RWPE2 (cell line): ENCODE measurements around the gene MAML1.
A peak's percentile ranks its signal among the peaks of the same experiment; 100 is the strongest.
"Not testable (repeated sequence)": the region's sequence is repeated elsewhere in the genome, so short reads cannot be mapped to it uniquely, and the experiment has no call there.

Source experiments
- ATAC-seq: fragments of 200-7000 bp; cut with Tn5 transposase; 3 replicates; pipeline ENCODE4 v1.9.1; 2021; ENCODE audit warnings: low read depth
- DNase-seq: peaks from one replicate; pipeline ENCODE4 v3.0.0-alpha.2; 2020; ENCODE audit warnings: low spot score
- H3K27ac ChIP-seq: fragments of 450-650 bp; 2 replicates; pipeline ENCODE4 v1.5.1; 2017; ENCODE audit warnings: mild to moderate bottlenecking; ENCODE audit not compliant: poor library complexity, severe bottlenecking
- H3K27me3 ChIP-seq: fragments of 250-450 bp; sonication (Bioruptor Pico); 2 replicates; pipeline ENCODE4 v1.5.1; 2021; ENCODE audit warnings: mild to moderate bottlenecking, moderate library complexity; ENCODE audit not compliant: insufficient read depth, poor library complexity, severe bottlenecking
- H3K36me3 ChIP-seq: fragments of 250-450 bp; sonication (Bioruptor Pico); 2 replicates; pipeline ENCODE4 v1.5.1; 2020; ENCODE audit warnings: low read depth, mild to moderate bottlenecking, moderate library complexity
- H3K4me1 ChIP-seq: fragments of 250-450 bp; sonication (Bioruptor Pico); 2 replicates; pipeline ENCODE4 v1.5.1; 2021; ENCODE audit warnings: mild to moderate bottlenecking, moderate library complexity; ENCODE audit not compliant: insufficient read depth, poor library complexity, severe bottlenecking
- H3K4me3 ChIP-seq: fragments of 250-450 bp; sonication (Bioruptor Pico); 2 replicates; pipeline ENCODE4 v1.5.1; 2021; ENCODE audit warnings: mild to moderate bottlenecking, moderate library complexity; ENCODE audit not compliant: severe bottlenecking
- H3K9me3 ChIP-seq: fragments of 250-450 bp; sonication (Bioruptor Pico); 2 replicates; pipeline ENCODE4 v1.5.1; 2021; ENCODE audit warnings: mild to moderate bottlenecking, moderate library complexity; ENCODE audit not compliant: severe bottlenecking
- CTCF ChIP-seq: fragments of 450-650 bp; IDR thresholded peaks from one replicate; pipeline ENCODE4 v1.5.1; 2017; ENCODE audit warnings: mild to moderate bottlenecking, moderate library complexity; ENCODE audit not compliant: poor library complexity, severe bottlenecking

MAML1 gene

DNA sequence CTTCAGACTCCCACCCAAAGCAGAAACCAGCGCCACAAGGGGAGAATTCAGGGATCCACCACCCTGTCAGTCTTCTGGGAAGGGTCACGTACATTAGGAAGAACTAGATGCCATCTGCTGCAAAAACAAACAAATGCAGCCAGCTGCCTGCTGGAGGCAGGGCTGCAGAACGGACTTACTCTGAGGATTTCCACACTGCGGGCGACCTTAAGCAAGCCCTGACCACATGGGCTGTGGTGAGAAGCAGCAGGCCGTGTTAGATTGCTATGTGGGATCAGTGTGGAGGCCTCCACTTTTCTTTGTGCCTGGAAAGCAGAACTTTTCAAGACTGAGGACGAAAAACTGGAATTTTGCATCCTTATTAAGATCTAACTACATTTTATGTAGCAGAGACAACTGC is 47.7 kb downstream of the MAML1 start:
- peaks cover 25% of the 10 kb centered on the region for H3K36me3 ChIP-seq
- no peak for ATAC-seq

GRCh38 chr5:179781846-179782245 is 49.2 kb downstream of the MAML1 start:
- H3K27me3 ChIP-seq, result no peaks in the 10 kb centered on the region
- no peak for TF ChIP-seq CTCF
- H3K4me1 ChIP-seq, result no peaks in the 10 kb centered on the region
- ATAC-seq (peak; percentile 11; the same call in 1 of the 3 replicates), DNase-seq (no peak)
- H3K9me3 ChIP-seq, result no peaks in the 10 kb centered on the region
- H3K4me3 ChIP-seq, result no peak overlapping the region
- H3K36me3 ChIP-seq, result peaks cover 10% of the 10 kb centered on the region; the same call in 1 of the 2 replicates
- H3K27ac ChIP-seq, result no peak overlapping the region

More for the DNA sequence above, 47.7 kb downstream of the MAML1 start:
- no peaks in the 10 kb centered on the region for H3K9me3 ChIP-seq
- TF ChIP-seq CTCF, result no peak
- no peaks in the 10 kb centered on the region for H3K4me1 ChIP-seq
- H3K27me3 ChIP-seq, result no peaks in the 10 kb centered on the region
- DNase-seq, result no peak
- H3K4me3 ChIP-seq, result no peak overlapping the region
- no peak overlapping the region for H3K27ac ChIP-seq

DNA sequence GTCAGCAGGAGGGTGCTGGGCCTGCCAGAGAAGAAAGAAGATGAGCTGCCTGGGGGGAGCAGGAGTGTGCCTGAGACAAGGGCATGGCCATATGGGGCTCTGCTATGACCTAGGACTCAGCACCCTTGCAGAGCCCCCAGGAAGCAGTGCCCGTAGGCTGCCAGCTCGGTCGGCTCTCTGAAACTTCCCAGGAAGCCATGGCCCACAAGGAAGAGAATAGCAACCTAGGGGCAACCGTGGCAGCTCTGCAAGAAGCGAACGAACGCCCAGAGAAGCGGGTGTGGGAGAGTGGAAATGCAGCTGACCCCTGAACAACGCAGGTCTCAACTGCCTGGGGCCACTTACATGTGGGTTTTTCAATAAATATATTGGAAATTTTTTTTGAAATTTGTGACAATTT is 50.5 kb downstream of the MAML1 start:
- no peaks in the 10 kb centered on the region for H3K36me3 ChIP-seq
- H3K27me3 ChIP-seq, result no peaks in the 10 kb centered on the region
- no peak for TF ChIP-seq CTCF
- DNase-seq, result no peak
- ATAC-seq, result no peak
- no peaks in the 10 kb centered on the region for H3K9me3 ChIP-seq
- no peaks in the 10 kb centered on the region for H3K4me1 ChIP-seq
- no peak overlapping the region for H3K27ac ChIP-seq
- H3K4me3 ChIP-seq, result no peak overlapping the region

GRCh38 chr5:179786861-179787260 is 54.2 kb downstream of the MAML1 start:
- TF ChIP-seq CTCF, result no peak
- 0 out of 3 replicates have a peak, but pooled peaks have one; percentile 3 for ATAC-seq

DNA sequence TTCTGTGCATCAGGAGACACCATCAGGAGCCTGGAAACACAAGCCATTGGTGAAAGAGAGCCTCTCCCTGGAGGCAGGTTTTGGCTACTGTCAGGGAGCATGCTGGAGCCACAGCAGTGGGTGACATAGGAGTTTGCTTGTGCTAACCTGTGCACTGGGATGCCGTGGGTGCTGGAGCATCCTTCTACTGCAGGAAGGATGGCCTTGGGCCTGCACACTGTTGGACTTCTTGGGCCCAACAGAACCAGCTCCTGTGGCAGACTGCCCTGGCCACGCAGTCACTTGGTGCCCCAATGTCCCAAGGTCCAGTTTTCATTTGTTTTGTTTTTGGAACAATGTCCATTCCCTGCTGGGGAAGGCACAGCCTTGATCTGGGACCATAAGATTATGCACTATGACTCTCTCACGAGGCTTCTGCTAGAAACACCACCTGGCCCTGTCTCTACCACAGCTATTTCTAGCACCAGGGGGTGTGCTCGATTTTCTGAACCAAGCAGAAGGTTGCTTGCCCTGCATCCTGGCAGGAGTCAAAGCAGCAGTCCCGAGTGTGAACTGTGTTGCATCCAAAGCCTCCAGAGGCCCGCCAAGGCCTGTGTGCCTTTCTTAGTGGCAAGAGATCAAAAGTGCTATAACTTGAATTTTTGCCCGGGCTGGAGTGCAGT is 55.7 kb downstream of the MAML1 start:
- Histone ChIP-seq H3K27me3 (no peaks in the 10 kb centered on the region), H3K27ac (no peak overlapping the region), H3K4me1 (no peaks in the 10 kb centered on the region), H3K4me3 (no peak overlapping the region), H3K9me3 (no peaks in the 10 kb centered on the region), H3K36me3 (no peaks in the 10 kb centered on the region)
- peak; percentile 22; the same call in 1 of the 3 replicates for ATAC-seq
- TF ChIP-seq CTCF, result no peak
- no peak for DNase-seq

More at GRCh38 chr5:179786861-179787260, 54.2 kb downstream of the MAML1 start:
- no peaks in the 10 kb centered on the region for H3K9me3 ChIP-seq
- DNase-seq, result no peak
- H3K27ac ChIP-seq, result no peak overlapping the region
- H3K4me3 ChIP-seq, result no peak overlapping the region
- H3K36me3 ChIP-seq, result no peaks in the 10 kb centered on the region
- no peaks in the 10 kb centered on the region for H3K4me1 ChIP-seq
- H3K27me3 ChIP-seq, result no peaks in the 10 kb centered on the region

DNA sequence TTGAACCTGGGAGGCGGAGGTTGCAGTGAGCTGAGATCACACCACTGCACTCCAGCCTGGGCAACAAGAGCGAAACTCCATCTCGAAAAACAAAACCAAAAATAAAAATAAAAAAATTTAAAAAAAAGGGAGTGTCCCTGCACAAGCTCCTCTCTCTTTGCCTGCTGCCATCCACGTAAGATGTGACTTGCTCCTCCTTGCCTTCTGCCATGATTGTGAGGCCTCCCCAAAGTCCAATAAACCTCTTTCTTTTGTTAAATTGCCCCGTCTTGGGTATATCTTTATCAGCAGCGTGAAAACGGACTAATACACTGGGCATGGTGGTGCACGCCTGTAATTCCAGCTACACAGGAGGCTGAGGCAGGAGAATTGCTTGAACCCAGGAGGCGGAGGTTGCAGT is 56.7 kb downstream of the MAML1 start:
- DNase-seq, H3K27me3 ChIP-seq, H3K27ac ChIP-seq, H3K4me1 ChIP-seq, H3K9me3 ChIP-seq, H3K4me3 ChIP-seq, H3K36me3 ChIP-seq, ATAC-seq: not testable (repeated sequence)
